ENCODE measurements around the gene PDZD4.

The PDZD4 gene

DNA sequence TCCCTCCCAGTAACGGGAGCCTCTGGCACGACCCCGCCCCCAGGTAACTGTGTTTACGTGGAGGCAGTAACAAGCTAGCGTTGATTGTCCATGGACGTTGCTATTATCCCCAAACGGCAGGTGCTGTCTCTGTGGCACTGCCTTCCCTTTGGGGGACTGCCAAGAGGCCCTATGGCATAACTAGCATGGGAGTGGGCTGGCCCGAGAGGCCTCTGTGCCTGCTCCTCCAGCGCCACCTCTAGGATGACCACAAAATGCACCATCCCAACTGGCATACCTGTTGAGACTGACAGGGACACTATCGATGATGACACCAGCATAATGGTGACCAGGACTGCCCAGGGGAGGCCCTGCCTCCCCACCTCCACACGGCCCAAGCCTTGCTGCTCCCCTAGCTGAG is 48.0 kb downstream of the PDZD4 start:
- no peak for DNase-seq

GRCh38 chrX:153781428-153782047 is 48.8 kb downstream of the PDZD4 start:
- DNase-seq: no peak

DNA sequence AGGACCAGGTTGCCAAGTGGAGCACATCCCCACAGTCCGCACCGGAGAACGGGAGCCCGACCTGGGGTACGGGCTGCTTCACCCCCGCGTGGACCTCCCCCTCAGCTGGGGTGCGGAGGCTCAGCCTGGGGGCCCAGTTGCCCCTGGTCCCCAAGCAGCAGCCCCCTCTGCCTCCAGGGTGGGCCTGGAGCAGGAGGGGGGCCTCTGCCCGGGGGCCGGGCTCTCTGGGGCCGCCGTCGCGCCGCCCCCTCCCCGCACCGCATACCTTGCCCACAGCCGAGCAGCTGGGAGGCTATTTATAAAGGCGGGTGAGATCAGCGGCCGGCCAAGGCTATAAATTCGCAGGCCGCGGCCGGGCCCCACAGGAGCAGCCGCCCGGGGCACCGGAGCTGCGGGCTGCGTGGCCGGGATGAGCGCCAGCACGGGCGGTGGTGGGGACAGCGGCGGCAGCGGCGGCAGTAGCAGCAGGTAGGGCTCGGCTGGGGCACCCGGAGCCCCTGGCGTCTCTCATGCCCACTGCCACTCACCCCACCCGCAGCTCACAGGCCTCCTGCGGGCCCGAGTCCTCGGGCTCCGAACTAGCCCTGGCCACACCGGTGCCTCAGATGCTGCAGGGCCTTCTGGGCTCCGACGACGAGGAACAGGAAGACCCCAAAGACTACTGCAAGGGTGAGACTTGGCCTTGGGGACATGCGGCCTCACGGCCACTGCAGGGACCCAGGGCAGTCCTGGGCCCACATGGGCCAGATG is 49.5 kb downstream of the PDZD4 start, which contains the start of gene SRPK3:
Gene SRPK3, plus strand, starts transcription at position 364 of the 750 bp plus-strand sequence. Its CDS starts 46 bp downstream, at position 410.
- DNase-seq: no peak

- DNase-seq: no peak
Observed at GRCh38 chrX:153779891-153780677, 50.3 kb downstream of the PDZD4 start.

- DNase-seq: no peak
Observed at GRCh38 chrX:153778684-153779101, 51.7 kb downstream of the PDZD4 start.

GRCh38 chrX:153778181-153778580 is 52.2 kb downstream of the PDZD4 start:
- DNase-seq: no peak

DNA sequence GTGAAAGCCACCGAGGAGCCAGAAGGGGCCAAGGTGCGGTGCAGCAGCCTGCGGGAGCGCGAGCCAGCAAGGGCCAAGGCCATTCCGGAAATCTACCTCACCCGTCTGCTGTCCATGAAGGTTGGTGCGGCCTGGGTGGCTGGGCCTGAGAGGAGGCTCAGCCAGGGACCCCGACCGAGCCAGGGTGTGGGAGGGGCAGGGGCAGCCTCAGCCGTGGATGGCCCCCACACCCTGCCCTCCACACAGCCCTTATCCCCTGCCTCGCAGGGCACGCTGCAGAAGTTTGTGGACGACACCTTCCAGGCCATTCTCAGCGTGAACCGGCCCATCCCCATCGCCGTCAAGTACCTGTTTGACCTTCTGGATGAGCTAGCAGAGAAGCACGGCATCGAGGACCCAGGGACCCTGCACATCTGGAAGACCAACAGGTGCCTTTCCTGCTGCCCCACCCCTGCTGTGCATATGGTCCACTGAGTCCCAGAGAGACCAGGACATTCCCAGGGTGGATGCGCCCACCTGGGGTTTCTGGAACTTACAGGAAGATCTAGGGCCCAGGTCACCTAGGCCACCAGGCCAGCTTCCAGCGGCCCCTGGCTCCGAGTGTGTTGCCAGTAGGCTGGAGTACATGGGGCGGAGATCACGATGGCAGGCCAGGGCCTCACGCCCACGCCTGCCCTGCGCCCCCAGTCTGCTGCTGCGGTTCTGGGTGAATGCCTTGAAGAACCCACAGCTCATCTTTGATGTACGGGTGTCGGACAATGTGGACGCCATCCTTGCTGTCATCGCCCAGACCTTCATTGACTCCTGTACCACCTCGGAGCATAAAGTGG is 52.9 kb downstream of the PDZD4 start:
- DNase-seq: no peak

DNA sequence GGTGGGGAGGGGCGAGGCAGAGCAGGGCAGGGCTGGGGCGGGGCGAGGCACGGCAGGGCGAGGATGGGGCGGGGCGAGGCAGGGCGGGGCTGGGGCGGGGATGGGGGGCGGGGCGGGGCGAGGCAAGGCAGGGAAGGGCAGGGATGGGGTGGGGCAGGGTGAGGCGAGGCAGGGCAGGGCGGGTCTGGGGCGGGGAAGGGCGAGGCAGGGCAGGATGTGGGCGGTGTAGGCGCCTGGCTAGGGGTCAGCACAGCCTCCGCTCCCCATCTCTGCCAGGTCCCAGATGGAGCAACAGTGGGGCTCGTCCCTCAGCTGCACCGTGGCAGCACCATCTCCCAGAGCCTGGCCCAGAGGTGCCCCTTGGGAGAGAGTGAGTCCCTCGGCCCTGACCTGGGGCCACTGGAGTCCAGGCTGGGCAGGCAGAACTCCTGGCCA is 53.7 kb downstream of the PDZD4 start:
- DNase-seq: no peak

- DNase-seq: no peak
Observed at GRCh38 chrX:153776120-153776599, 54.2 kb downstream of the PDZD4 start.

DNA sequence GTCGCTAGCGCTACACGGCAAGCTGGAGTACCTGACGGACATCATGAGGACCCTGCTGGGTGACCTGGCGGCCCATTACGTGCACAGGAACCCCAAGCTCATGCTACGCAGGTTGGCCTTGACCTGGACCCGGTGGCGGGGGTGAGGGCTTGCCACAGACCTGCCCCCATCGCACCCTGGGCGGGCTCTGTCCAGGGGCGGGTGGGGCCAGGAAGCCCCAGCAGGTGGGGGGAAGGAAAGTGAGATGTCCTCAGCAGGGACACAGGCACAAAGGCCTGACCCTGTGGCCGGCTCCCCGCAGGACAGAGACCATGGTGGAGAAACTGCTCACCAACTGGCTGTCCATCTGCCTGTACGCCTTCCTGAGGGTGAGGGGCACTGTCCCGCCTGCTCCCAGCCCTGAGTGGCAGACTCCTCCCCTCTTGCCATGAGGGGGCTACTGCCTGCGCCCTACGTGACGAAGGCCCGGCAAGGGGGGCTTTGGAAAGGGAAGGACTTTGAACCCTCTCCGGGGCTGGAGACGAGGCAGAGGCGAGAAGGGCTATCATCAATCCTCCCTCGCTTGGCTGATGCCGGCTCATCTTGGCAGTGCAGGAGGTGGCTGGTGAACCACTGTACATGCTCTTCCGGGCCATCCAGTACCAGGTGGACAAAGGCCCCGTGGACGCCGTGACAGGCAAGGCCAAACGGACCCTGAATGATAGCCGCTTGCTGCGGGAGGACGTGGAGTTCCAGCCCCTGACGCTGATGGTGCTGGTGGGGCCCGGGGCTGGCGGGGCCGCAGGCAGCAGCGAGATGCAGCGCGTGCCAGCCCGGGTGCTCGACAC is 54.8 kb downstream of the PDZD4 start:
- no peak for DNase-seq

GRCh38 chrX:153774576-153775292 is 55.6 kb downstream of the PDZD4 start:
- DNase-seq: no peak

- no peak for DNase-seq
Observed at GRCh38 chrX:153773741-153774575, 56.4 kb downstream of the PDZD4 start.

- DNase-seq: no peak
Observed at GRCh38 chrX:153773218-153773611, 57.1 kb downstream of the PDZD4 start.

GRCh38 chrX:153772316-153773217 is 57.8 kb downstream of the PDZD4 start:
- no peak for DNase-seq

- DNase-seq: no peak
Observed at GRCh38 chrX:153771415-153772315, 58.7 kb downstream of the PDZD4 start.

DNA sequence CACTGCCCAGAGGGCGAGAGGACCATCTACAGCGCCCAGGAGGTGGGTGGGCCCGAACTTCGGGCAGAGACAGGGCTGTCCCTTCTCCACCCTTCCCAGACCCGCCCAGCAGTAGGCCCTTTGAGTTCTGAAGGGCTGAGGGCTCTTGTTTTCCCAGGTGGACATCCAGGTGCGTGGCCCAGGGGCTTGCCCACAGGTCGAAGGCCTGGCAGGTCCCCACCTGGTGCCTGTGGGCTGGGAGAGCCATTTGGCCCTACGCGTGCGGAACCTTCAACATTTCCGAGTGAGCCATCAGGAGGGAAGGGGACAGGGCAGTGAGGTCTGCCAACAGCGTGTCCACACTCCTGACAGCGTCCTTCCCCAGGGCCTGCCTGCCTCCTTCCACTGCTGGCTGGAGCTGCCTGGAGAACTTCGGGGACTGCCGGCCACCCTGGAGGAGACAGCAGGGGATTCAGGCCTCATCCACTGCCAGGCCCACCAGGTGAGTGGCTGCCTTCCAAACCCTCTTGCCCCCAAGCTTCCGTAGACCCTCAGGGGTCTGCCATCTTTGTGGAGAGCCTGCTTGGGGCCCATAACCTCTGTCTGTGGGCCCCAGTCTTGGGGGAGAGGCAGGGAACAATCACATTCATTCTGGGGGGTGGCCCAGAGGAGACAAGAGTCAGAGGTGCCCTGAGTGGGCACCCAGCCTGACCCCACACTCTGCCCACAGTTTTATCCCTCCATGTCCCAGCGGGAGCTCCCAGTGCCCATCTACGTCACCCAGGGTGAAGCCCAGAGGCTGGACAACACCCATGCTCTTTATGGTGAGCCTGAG is 59.5 kb downstream of the PDZD4 start:
- DNase-seq: no peak
